GM23338 (cell line): ENCODE data around the gene WT1.
A peak's percentile ranks its signal among the peaks of the same experiment; 100 is the strongest.

Source experiments
- CTCF ChIP-seq, 2 experiments: fragments of 200-600 bp in 1 of 2; sonication (generic) in 1 of 2; conservative IDR thresholded peaks; 2 replicates each; pipeline versions ENCODE4 v1.5.1 to v1.6.1; 2016 to 2017; ENCODE audit warnings: antibody characterized with exemption in 2 of 2, low read depth in 2 of 2, mild to moderate bottlenecking in 2 of 2, moderate library complexity in 1 of 2
- EZH2 ChIP-seq: fragments of 200-600 bp; sonication (generic); IDR thresholded peaks from one replicate; pipeline ENCODE4 v1.8.0; 2017; ENCODE audit warnings: antibody characterized with exemption, mild to moderate bottlenecking, low read depth; ENCODE audit not compliant: unreplicated experiment
- EZH2phosphoT487 ChIP-seq: fragments of 200-600 bp; sonication (generic); IDR thresholded peaks from one replicate; pipeline ENCODE4 v1.8.1; 2018; ENCODE audit warnings: antibody characterized with exemption; ENCODE audit not compliant: unreplicated experiment
- JUNB ChIP-seq: IDR thresholded peaks from one replicate; pipeline ENCODE4 v1.6.1; 2016; ENCODE audit warnings: antibody characterized with exemption; ENCODE audit not compliant: unreplicated experiment
- NANOG ChIP-seq: IDR thresholded peaks from 2 replicates; pipeline ENCODE4 v1.6.1; 2016; ENCODE audit warnings: antibody characterized with exemption, borderline replicate concordance
- POLR2AphosphoS5 ChIP-seq: IDR thresholded peaks from 2 replicates; pipeline ENCODE4 v1.6.1; 2016; ENCODE audit warnings: antibody characterized with exemption, low read depth
- REST ChIP-seq: IDR thresholded peaks from one replicate; pipeline ENCODE4 v1.6.1; 2018; ENCODE audit warnings: antibody characterized with exemption; ENCODE audit not compliant: unreplicated experiment
- ZNF331 ChIP-seq: fragments of 250-450 bp; sonication (Bioruptor Pico); IDR thresholded peaks from 2 replicates; pipeline ENCODE4 v1.5.0; 2020; ENCODE audit warnings: low read depth, mild to moderate bottlenecking, moderate library complexity
- ZNF462 ChIP-seq: fragments of 250-450 bp; sonication (Bioruptor Pico); IDR thresholded peaks from 2 replicates; pipeline ENCODE4 v1.5.0; 2020; ENCODE audit warnings: mild to moderate bottlenecking, moderate library complexity

GRCh38 chr11:32437495-32438345, 2.4 kb upstream of the WT1 start:
- TF ChIP-seq EZH2, result peak; percentile 95
- no peak for TF ChIP-seq REST
- no peak for TF ChIP-seq POLR2AphosphoS5
- no peak for TF ChIP-seq CTCF (conservative IDR thresholded peaks at IDR 0.05; ENCODE audit: low read depth in 2 of 2)
- no peak for TF ChIP-seq ZNF462
- no peak for TF ChIP-seq NANOG
- no peak for TF ChIP-seq EZH2phosphoT487
- TF ChIP-seq JUNB, result no peak
- no peak for TF ChIP-seq ZNF331 (CRISPR knock-in tag)
